Hematopoietic multipotent progenitor cell treated with erythropoietin and hydrocortisone succinate and interleukin-3 and kit ligand, for 4 days (in vitro differentiated cells): Measurements from ENCODE around the gene CACNA1H.
"Not testable (repeated sequence)": the region's sequence is repeated elsewhere in the genome, so short reads cannot be mapped to it uniquely, and the experiment has no call there.

Experiments used
- DNase-seq: peaks from one replicate; pipeline ENCODE4 v3.0.0-alpha.2; 2015

CACNA1H gene

DNA sequence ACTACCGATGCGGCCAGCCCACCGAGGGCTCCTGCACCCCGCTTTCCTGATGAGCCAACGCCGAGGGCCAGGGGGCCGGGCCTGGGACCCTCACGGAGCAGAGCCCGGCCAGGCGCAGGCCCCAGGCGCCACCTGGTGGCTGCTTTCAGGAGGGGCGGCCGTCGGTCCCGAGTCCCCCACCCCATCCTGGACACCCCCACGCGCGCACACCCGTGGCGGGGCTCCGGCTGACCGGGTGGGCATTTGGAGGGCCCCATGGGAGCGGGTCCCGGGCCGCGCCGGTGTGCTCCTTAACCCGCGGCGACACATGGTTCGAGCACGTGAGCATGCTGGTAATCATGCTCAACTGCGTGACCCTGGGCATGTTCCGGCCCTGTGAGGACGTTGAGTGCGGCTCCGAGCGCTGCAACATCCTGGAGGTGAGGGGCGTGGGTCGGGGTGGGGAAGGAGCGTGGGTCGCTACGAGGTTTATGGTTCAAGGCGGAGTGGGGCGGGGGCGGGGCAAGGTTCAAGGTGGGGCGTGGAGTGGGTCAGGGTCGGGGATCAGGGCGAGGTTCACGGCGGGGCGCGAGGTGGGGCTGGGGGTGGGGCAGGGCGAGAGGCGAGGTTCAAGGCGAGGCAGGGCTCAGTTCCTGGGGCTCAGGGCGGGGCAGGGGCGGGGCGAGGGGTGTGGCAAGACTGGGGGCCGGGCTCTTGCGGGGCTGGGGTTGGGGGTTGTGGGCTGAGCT is 41.9 kb downstream of the CACNA1H start:
- peak; percentile 16 for DNase-seq

DNA sequence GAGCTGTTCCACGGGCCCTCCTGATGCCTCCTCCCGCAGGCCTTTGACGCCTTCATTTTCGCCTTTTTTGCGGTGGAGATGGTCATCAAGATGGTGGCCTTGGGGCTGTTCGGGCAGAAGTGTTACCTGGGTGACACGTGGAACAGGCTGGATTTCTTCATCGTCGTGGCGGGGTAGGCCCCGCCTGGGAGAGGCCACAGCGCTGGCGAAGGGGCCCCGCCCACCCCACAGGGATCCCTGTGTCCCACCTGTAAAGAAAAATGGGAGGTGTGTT is 42.4 kb downstream of the CACNA1H start:
- DNase-seq = no peak

DNA sequence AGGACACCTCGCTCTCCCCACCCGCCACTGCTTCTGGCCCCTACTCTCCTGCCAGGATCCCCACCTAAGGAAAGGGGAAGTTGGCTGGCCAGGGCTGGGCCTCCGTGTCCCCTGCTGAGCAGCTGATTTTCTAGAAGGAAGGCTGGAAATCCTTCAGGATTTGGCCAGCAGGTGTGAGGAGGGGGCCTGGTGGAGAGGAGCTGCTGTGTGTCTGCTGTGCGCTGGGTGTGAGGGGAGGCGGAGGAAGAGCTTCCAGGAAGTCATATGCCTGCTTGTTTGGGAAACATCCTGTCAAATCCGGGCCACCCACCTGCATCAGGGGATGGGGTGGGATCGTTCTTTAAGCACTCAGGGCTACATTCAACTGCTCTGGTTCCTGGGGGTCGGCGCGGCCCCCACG is 43.6 kb downstream of the CACNA1H start:
- no peak for DNase-seq

DNA sequence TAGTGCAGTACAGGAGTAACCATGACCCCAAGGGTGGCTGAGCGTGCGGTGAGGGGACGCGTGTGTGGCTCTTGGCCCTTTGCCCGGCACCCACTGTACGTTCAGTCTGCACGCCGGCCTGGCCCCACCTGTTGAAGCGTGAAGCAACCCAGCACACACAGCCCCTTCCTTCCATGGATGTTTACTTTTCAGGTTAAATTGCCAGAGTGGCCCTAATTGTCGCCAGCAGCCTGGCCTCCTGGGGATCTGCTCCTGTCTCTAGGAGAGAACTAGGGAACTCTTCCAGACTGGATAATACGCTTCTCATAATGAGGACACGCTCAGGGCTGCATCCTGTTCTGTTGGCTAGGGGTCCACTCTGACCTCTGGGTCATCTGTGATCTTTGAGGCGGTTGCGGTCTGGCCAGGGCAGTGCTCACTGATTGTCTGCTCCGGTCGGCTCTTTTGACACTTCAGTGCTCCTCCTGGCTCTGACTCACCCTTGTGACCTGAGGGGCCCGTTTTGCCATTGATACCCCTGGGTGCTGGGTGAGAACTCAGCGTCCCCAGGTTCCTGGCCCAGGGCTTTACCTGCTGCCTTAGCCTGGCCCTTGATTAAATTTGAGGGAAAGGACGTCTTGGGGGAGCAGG is 44.4 kb downstream of the CACNA1H start:
- no peak for DNase-seq

DNA sequence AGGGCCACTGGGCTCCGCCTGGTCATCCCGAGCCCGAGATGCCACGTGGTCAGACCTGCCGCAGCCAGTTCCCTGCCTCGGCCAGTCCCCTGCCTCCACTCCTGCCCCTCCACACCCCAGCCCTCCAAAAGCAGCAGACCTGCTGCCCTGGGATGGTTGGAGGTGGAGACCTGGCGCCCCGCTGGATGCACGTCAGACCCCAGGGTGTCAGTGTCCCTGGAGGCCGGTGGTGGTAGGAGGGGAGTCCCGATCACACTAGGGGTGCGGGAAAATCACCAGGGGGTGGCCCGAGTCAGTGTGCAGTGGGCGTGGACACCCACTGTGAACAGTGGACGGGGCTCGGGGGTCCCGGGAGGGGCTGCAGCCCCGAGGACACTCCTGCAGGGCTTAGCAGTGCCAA is 45.3 kb downstream of the CACNA1H start:
- DNase-seq = no peak

DNA sequence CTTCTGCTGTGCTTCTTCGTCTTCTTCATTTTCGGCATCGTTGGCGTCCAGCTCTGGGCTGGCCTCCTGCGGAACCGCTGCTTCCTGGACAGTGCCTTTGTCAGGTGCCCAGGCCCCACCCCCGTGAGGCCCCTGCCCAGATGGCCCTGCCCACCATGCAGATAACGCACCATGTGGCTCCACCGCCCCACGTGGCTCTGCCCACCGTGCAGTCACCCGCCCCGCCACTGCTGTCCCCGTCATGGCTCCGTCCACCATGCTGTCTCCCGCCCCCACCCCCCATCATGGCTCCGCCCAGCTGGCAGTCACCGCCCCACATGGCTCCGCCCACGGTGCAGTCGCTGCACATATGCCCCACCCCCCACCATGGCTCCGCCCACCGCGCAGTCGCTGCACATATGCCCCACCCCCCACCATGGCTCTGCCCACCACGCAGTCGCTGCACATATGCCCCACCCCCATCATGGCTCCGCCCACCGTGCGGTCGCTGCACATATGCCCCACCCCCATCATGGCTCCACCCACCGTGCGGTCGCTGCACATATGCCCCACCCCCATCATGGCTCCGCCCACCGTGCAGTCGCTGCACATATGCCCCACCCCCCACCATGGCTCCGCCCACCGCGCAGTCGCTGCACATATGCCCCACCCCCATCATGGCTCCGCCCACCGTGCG is 45.9 kb downstream of the CACNA1H start:
- DNase-seq = not testable (repeated sequence)

DNA sequence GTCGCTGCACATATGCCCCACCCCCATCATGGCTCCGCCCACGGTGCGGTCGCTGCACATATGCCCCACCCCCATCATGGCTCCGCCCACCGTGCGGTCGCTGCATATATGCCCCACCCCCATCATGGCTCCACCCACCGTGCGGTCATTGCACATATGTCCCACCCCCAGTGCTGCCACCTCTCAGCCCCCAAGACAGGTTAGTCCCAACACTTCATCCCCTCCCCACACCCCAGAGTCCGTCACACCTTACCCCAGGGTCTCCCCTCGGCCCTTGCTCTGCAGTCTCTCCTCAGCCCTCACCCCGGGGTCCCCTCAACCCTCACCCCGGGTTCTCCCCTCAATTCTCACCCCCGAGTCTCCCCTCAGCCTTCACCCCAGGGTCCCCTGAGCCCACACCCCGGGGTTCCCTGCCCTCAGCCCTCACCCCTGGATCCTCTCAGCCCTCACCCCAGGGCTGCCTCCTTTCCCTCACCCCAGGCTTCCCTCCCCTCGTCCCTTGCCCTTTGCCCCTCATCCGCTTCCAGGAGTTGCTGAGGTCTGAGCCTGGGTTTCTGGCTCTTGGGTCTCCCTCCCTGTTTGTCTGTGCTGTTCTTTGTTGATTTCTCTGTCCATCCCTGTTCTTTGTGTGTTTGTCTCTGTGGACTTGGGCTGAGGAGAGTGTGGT is 46.6 kb downstream of the CACNA1H start:
- no peak for DNase-seq

DNA sequence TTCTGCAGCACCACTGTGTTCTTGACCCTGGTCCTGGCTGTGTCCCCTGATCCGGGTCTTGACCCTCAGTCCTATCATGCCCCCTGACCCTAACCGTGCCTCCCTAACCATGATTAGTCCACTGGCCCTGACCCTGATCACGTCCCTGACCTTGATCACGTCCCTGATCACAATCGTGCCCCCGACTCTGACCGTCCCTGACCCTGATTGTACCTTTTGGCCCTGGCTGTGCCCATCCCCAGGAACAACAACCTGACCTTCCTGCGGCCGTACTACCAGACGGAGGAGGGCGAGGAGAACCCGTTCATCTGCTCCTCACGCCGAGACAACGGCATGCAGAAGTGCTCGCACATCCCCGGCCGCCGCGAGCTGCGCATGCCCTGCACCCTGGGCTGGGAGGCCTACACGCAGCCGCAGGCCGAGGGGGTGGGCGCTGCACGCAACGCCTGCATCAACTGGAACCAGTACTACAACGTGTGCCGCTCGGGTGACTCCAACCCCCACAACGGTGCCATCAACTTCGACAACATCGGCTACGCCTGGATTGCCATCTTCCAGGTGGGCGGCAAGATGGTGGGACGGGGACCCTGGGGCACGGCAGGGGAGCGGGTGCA is 47.2 kb downstream of the CACNA1H start:
- DNase-seq = no peak

DNA sequence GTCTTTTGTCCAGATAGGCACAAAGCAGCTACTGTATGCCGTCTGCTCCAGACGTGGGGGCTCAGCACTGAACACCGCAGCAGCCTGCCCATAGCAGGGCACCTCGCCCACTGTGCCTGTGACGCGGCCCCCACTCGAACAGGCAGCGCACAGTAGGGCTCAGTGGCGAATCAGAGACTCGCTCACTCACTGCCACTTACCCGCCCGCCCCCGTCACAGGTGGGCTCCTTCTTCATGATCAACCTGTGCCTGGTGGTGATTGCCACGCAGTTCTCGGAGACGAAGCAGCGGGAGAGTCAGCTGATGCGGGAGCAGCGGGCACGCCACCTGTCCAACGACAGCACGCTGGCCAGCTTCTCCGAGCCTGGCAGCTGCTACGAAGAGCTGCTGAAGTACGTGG is 48.5 kb downstream of the CACNA1H start:
- DNase-seq = no peak

DNA sequence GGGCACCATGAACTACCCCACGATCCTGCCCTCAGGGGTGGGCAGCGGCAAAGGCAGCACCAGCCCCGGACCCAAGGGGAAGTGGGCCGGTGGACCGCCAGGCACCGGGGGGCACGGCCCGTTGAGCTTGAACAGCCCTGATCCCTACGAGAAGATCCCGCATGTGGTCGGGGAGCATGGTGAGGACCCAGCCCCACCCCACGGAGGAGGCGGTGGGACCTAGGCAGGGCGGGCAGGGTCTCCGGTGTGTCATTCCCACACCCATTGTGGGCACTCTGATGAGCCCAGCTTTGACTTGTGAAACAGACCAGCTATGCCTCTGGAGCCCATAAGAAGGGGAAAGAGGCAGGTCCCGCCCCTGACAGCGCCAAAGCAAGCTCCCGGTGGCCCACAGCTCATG is 49.4 kb downstream of the CACNA1H start:
- no peak for DNase-seq

DNA sequence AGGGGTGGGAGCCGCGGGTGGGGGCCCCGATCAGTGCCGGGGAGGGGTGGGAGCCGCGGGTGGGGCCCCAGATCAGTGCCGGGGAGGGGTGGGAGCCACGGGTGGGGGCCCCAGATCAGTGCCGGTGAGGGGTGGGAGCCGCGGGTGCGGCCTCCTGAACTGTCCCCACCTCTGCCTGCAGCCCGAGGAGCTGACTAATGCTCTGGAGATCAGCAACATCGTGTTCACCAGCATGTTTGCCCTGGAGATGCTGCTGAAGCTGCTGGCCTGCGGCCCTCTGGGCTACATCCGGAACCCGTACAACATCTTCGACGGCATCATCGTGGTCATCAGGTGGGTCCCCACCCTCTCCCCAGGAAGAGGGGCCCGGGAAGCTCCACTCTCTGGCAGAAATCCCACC is 52.0 kb downstream of the CACNA1H start:
- DNase-seq = no peak

DNA sequence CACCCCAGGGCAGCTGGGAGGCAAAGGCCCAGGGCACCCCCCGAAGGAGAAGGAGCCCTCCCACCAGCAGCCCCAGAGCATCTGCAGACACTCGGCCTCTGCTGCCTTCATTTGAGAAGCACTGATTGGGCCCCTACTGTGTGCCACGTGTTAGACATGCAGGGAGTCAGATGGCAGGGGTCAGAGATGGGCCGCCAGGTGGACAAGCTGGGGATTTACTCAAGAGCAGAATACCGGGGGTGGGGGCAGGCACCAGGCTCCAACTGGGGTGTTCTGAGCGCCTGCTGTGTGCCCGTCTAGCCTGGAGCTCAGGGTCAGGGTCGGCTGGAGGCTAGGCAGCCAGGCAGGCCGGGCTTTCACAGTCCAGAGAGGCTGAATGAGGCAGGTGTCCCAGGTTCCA is 53.4 kb downstream of the CACNA1H start:
- no peak for DNase-seq

DNA sequence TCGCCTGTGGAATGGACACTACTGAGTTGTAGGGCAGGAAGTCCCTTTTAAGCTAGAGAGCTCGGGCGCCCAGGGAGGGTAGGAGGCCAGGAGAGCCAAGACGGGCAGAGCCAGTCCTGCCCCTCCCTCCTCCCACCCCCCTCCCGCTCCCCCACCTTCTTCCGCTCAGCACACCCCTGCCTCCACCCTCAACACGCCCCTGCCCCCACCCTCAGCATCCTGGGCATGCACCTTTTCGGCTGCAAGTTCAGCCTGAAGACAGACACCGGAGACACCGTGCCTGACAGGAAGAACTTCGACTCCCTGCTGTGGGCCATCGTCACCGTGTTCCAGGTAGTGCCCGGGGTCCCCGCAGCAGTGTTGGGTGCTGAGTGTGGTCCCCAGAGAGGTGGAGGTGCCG is 53.9 kb downstream of the CACNA1H start:
- DNase-seq = no peak

DNA sequence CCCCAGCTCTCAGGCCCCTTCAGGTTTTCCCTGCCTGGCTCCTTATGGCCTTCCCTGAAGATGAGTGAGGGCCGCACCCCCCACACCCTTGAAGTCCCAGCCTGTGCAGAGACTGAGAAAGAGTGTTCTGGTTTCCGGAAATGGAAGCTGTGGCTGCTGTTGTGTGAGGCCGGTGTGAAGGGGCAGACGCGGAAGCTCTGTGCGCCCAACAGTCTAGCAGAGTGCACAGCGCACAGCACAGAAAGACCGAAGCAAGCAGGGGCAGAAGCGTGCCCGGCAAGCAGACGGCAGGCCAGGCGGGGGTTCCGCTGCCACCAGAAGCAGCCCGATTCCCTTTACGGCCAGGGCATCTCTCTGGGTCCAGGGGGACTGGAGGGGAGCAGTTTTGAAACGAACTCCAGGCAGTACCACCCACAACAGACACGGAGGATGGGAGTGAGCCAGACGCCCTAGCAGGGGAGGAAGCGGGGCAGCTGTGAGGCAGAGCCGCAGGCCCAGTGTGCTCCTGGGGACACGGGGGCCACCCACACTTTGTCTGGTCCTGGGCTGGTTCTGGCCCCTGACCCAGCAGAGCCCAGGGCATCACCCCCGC is 55.4 kb downstream of the CACNA1H start:
- peak; percentile 28 for DNase-seq

DNA sequence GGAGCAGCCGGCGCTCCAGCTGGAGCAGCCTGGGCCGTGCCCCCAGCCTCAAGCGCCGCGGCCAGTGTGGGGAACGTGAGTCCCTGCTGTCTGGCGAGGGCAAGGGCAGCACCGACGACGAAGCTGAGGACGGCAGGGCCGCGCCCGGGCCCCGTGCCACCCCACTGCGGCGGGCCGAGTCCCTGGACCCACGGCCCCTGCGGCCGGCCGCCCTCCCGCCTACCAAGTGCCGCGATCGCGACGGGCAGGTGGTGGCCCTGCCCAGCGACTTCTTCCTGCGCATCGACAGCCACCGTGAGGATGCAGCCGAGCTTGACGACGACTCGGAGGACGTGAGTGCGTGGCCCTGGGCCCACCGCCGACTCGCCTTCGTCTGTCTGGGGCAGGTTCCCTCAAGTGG is 56.2 kb downstream of the CACNA1H start:
- DNase-seq = no peak

DNA sequence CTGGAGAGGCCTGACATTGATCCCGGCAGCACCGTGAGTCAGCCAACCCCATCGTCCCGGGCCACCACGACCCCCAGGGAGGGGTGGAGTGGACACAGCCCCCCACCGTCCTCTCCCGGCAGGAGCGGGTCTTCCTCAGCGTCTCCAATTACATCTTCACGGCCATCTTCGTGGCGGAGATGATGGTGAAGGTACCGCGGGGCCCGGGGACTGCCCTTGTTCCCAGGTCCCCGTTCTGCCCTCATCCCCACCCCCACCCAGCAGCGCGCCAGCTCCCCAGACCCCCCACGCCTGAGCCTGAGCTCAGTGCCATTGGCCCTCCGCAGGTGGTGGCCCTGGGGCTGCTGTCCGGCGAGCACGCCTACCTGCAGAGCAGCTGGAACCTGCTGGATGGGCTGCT is 57.6 kb downstream of the CACNA1H start:
- DNase-seq = no peak

DNA sequence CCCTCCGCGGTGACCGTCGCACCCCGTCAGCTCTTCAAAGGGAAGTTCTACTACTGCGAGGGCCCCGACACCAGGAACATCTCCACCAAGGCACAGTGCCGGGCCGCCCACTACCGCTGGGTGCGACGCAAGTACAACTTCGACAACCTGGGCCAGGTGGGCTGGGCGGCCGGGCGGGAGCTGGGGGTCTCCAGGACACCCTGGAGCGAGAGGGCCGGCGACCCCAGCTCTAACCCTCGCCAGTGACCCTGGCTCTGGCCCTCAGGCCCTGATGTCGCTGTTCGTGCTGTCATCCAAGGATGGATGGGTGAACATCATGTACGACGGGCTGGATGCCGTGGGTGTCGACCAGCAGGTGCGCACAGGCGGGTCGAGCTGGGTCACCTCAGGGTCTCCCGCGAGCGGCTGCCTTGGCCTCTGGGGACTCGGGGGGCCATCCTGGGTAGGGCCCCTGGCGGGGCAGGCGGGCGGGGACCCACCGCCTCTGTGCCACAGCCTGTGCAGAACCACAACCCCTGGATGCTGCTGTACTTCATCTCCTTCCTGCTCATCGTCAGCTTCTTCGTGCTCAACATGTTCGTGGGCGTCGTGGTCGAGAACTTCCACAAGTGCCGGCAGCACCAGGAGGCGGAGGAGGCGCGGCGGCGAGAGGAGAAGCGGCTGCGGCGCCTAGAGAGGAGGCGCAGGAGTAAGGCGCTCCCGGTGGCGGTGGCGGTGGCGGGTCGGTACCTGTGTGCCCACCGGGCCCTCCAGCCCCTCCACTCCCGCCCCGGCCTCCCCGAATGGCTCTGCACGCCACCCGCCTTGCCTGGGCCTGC is 58.8 kb downstream of the CACNA1H start:
- DNase-seq = no peak

DNA sequence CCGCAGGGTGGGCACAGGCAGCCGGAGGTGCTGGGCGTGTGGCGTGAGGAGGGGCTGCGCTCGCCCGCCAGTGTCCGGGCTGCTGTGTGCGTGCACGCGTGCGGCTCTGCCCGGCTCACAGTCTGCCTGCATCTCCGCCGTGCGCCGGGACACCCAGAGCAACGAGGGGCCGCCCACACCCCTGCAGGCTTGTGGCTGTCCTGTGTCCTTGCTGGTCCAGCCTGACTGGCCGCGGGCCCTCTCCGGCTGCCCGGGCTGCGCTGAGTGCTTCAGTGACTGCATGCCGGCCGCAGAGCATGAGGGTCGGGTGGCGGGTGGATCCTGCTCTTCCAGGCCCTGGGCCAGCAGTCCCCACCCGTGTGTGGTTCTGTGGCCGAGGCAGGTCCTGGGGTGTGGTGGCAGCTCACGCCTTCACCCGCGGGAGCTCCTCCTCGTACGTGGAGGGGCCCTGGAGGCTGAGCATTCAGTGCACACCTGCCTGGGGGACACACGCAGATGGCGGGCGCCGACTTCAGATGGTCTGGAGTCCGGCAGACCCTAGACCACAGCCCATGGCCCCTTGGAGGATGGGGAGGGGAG is 59.8 kb downstream of the CACNA1H start:
- DNase-seq = peak; percentile 16

DNA sequence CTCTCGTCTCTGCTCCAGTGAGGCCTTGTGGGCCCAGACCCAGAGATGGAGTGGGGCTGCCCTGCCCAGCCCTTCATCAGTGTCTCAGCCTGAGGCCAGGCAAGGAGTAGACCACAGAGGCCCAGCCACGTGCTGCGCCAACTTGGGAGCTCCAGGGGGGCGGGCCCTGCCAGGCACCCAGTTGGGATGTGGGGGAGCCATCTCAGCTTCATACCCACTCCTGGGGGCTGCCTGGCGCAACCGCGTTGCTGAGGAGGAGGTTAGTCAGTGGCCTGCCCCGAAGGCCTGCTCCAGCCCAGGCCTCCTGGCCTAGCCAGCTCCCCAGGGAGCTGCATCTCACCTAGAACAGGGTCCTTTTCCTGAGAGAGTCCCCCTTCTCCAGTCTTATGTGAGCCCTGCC is 60.3 kb downstream of the CACNA1H start:
- no peak for DNase-seq

DNA sequence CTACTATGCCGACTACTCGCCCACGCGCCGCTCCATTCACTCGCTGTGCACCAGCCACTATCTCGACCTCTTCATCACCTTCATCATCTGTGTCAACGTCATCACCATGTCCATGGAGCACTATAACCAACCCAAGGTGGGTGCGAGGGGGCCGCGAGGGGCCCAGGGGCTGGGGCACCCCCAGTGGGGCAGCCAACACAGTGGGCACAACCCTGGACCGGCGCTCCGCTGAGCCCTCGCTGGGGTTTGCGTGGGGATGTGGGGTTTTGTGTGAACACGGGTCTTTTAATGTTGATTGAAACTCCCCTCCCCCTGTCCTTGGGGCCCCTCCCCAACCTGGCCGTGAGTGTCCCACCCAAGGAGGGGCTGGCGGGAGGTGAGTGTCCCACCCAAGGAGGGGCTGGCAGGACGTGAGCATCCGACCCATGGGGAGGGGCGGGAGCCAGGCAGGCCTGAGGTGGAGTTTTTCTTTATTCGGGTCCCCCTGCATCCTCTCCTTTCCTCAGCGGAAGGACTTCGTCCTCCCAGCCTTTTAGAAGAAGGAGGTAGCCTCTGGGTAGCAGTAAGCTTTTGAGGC is 61.0 kb downstream of the CACNA1H start:
- no peak for DNase-seq

DNA sequence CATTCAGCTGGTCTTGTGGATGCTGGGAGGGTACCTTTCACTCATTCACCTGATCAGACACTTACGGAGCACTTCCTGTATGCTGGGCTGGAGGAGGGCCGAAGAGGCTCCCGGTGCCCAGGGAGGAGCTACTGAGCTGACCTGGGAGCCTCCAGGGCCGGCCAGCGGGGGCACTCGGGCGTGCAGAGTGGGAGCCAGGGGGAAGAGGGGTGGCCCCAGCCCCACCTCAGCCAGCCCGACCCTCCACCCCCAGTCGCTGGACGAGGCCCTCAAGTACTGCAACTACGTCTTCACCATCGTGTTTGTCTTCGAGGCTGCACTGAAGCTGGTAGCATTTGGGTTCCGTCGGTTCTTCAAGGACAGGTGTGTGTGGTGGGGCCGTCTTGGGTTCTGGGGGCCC is 61.8 kb downstream of the CACNA1H start:
- no peak for DNase-seq
